GM10248 (cell line): Measurements from ENCODE around the gene SIM2.

Source experiments
- CTCF ChIA-PET: fragments of 300-600 bp; sonication (Branson Sonifier 250); formaldehyde crosslinking; extraction: SDS; loops from one replicate; lab custom pipeline; 2021; ENCODE audit warnings: antibody characterized with exemption; lab: Yijun Ruan, JAX
- POLR2A ChIA-PET: fragments of 350-650 bp; sonication (Branson Sonifier 250); formaldehyde crosslinking; extraction: SDS; loops from one replicate; lab custom pipeline; 2020; ENCODE audit warnings: antibody characterized with exemption; lab: Yijun Ruan, JAX
- DNase-seq: peaks from one replicate; pipeline ENCODE4 v3.0.0; 2012; ENCODE audit errors: extremely low spot score
- TF ChIP-seq, protein P1 (sequence below): IDR thresholded peaks from 2 replicates; pipeline ENCODE4 v1.5.1; 2012; ENCODE audit warnings: mild to moderate bottlenecking, low read depth; ENCODE audit errors: extremely low read depth, missing control alignments, control extremely low read depth

SIM2 gene

DNA sequence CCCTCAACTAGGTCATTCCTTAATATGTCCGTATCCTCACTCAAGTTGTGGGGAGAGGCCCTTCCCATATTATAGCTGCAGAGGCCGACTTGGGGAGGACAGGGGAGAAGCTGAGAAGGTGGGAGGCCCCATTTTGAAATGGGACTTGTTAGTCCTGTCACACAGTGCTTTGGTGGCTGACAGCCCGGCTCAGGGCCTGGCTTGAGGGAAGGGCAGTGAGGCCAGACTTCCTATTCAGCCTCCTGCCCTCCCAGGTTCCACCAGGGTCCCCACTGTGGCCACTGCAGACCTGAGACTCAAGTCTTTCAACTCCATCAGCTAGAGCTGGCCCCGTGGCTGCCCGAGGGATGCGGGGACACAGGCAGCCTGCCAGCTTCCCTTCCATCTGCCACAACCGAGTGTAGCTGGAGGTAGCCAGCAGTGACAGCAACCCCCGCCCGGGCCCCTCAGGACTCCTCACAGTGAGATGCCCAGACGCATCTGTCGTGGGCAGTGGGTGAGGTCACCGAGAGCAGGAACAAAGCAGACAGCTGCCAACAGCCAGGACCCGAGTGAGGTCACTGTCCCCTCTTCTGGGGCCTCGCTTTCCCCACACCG lies 36.9 kb downstream of the SIM2 start:
- TF ChIP-seq, protein P1, sequence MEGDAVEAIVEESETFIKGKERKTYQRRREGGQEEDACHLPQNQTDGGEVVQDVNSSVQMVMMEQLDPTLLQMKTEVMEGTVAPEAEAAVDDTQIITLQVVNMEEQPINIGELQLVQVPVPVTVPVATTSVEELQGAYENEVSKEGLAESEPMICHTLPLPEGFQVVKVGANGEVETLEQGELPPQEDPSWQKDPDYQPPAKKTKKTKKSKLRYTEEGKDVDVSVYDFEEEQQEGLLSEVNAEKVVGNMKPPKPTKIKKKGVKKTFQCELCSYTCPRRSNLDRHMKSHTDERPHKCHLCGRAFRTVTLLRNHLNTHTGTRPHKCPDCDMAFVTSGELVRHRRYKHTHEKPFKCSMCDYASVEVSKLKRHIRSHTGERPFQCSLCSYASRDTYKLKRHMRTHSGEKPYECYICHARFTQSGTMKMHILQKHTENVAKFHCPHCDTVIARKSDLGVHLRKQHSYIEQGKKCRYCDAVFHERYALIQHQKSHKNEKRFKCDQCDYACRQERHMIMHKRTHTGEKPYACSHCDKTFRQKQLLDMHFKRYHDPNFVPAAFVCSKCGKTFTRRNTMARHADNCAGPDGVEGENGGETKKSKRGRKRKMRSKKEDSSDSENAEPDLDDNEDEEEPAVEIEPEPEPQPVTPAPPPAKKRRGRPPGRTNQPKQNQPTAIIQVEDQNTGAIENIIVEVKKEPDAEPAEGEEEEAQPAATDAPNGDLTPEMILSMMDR = no peak
- ChIA-PET CTCF (interaction anchor here (1.8 kb wide), 1 partner anchor 105 kb away, joined by 4 read pairs; no protein-coding TSS in a partner anchor), POLR2A (no interaction called here)
- no peak for DNase-seq

DNA sequence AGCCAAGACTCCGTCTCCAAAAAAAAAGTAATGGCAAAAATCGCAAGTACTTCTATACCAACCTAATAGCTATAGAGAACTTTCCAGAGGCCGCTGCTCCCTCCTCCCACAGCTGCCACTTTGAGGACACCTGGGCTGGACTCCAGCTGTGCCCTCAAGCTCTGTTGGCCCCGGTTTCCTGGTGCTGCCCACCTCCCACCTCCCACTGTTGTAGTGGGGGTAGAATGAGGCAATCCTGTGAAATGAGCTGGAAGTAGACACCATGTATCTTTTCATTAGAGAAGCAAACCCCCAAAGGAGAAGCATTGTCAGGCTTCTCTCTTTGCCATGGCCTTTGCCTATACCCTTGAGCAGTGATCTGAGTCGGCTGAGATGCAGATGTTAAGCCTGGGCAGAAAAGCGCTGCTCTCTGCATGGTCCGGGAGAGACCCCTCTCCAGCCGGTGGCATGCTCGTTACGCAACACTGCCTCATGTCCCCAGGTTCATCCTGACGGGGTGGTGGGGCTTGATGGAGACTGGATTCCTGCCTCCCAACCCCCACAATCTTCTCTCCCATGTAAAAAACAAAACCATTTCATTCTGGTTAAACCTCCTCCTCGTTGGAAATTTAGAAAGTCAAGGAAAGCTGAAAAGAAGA lies 39.7 kb downstream of the SIM2 start:
- DNase-seq = no peak
- TF ChIP-seq, protein P1 = no peak
- ChIA-PET POLR2A (no interaction called here), CTCF (interaction anchor here (1.7 kb wide), 1 partner anchor 10 kb away, joined by 4 read pairs; no protein-coding TSS in a partner anchor)

DNA sequence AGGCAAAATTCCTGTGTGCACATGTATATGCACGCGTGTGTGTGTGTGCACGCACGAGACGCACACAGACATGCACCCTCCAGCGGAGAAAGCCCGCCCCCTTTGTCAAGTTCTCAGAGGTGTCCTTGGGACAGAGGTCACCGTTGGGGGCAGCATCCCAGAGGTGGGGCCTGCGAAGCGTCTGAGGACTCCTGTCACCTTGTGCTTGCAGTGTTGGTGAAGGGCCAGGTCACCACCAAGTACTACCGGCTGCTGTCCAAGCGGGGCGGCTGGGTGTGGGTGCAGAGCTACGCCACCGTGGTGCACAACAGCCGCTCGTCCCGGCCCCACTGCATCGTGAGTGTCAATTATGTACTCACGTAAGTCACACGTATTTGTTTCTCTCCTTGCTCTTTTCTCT lies 42.6 kb downstream of the SIM2 start:
- POLR2A ChIA-PET = no interaction called here
- CTCF ChIA-PET = no interaction called here

DNA sequence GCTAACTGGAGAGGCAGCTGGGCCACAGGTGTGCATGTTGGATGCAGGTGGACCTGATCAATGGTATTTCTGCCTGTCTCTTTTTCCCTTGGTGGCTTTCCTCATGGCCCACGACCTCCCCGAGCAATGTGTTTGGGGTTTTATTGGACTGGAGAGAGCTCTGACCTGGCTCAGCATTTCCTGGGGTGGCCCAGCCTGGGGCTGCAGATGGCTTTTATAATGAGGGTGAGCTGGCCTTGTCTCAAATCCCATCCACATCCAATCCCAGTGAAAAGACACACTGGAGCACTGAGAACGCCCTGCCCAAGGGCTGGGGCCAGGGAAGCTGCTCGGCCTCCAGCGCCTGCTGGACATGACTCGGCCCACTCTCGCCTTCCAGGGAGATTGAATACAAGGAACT lies 44.1 kb downstream of the SIM2 start:
- CTCF ChIA-PET = no interaction called here
- no peak for DNase-seq
- POLR2A ChIA-PET = no interaction called here
- TF ChIP-seq, protein P1 = no peak

More for the DNA sequence above, 42.6 kb downstream of the SIM2 start:
- TF ChIP-seq, protein P1 = no peak
- DNase-seq = no peak

DNA sequence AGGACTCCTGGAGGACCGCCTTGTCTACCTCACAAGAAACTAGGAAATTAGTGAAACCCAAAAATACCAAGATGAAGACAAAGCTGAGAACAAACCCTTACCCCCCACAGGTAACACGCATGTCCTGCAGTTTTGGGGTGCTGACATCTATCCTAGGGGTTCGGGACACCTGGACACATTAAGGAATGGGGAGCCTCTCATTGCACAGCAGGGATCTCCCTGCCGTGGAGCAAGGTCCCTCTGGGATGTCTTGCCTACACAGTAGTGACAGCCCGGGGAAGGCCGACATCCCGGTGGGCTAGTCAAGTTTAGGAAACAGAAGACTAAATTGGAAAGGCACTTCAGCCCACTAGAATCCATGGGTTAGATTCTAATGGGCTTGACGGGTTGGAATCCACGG lies 44.5 kb downstream of the SIM2 start:
- CTCF ChIA-PET = no interaction called here
- no peak for DNase-seq
- TF ChIP-seq, protein P1 = no peak
- POLR2A ChIA-PET = no interaction called here

DNA sequence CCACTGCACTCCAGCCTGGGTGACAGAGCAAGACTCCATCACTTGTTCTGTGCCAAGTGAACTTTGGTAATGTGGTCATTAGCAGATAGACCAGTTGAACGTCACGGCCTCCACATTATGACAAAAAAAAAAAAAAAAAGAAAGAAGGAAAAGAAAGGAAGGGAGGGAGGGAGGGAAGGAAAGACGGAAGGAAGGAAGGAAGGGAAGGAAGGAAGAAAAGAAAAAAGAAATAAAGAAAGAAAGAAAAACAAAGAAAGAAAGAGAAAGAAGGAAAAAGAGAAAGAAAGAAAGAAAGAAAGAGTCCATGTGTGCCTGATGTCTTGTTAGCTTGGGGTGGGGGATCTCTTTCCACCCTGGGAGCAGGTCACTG lies 45.3 kb downstream of the SIM2 start:
- TF ChIP-seq, protein P1 = no peak
- POLR2A ChIA-PET = no interaction called here
- DNase-seq = no peak
- CTCF ChIA-PET = interaction anchor here (2.6 kb wide), 1 partner anchor 10 kb away, joined by 10 read pairs; no protein-coding TSS in a partner anchor
